SK-N-SH (cell line): ENCODE data around the gene SNX15. TPM values are rescaled to one million over a fixed set of nuclear protein-coding genes. Genes with fewer than 3 reads are reported as not detected.

Experiments
- CTCF ChIA-PET: fragments of 300-600, 350-600 bp; formaldehyde crosslinking; extraction: SDS; loops from one replicate; lab custom pipeline; 2021; lab: Yijun Ruan, JAX
- POLR2A ChIA-PET: fragments of 350-600 bp; sonication (Branson Sonifier 250); formaldehyde crosslinking; extraction: SDS; loops from one replicate; lab custom pipeline; 2020; ENCODE audit warnings: antibody characterized with exemption, inconsistent platforms; lab: Yijun Ruan, JAX
- DNase-seq: peaks from one replicate; pipeline ENCODE4 v3.0.0; 2012
- H2AFZ ChIP-seq: fragments of 200-600 bp; sonication (generic); 2 replicates; pipeline ENCODE4 v1.8.1; 2016; ENCODE audit warnings: antibody characterized with exemption, mild to moderate bottlenecking, low read depth
- H3F3A ChIP-seq: fragments of 200-600 bp; sonication (generic); replicated peaks from 2 replicates; pipeline ENCODE3; 2016; ENCODE audit warnings: antibody characterized with exemption, mild to moderate bottlenecking; ENCODE audit not compliant: insufficient read depth
- H3K27ac ChIP-seq, 2 experiments: fragments of 200-500 bp in 1 of 2; fragments of 200-600 bp in 1 of 2; sonication (Bioruptor generic) in 1 of 2; sonication (generic), shearing (Covaris generic) in 1 of 2; 2 replicates each; pipeline versions ENCODE4 v1.5.1 to v1.6.1; 2014 to 2016; ENCODE audit warnings: low read depth in 2 of 2, inconsistent platforms in 1 of 2, low read length in 1 of 2, mild to moderate bottlenecking in 1 of 2, mixed read lengths in 1 of 2
- H3K27me3 ChIP-seq: fragments of 200-600 bp; sonication (generic), shearing (Covaris generic); 2 replicates; pipeline ENCODE4 v1.6.1; 2016; ENCODE audit warnings: mixed run types; ENCODE audit not compliant: insufficient read depth
- H3K36me3 ChIP-seq, 2 experiments: fragments of 200-500 bp in 1 of 2; fragments of 200-600 bp in 1 of 2; sonication (Bioruptor generic) in 1 of 2; sonication (generic) in 1 of 2; replicated peaks in 1 of 2; 2 replicates each; pipeline versions ENCODE3 to v1.5.1; 2014 to 2016; ENCODE audit warnings: low read length in 1 of 2, mild to moderate bottlenecking in 1 of 2; ENCODE audit not compliant: insufficient read depth in 2 of 2, control insufficient read depth in 1 of 2
- H3K4me1 ChIP-seq, 2 experiments: fragments of 200-500 bp in 1 of 2; fragments of 200-600 bp in 1 of 2; sonication (Bioruptor generic) in 1 of 2; sonication (generic), shearing (Covaris generic) in 1 of 2; 2 replicates each; pipeline versions ENCODE4 v1.5.1 to v1.6.1; 2014 to 2016; ENCODE audit warnings: low read depth in 1 of 2, low read length in 1 of 2, mixed run types in 1 of 2; ENCODE audit not compliant: insufficient read depth in 2 of 2, control insufficient read depth in 1 of 2
- H3K4me2 ChIP-seq: fragments of 200-600 bp; sonication (generic), shearing (Covaris generic); 2 replicates; pipeline ENCODE4 v1.6.1; 2017; ENCODE audit warnings: mixed run types
- H3K4me3 ChIP-seq, 2 experiments: fragments of 200-500 bp in 1 of 2; fragments of 200-600 bp in 1 of 2; sonication (Bioruptor generic) in 1 of 2; sonication (generic), shearing (Covaris generic) in 1 of 2; 2 replicates each; pipeline versions ENCODE4 v1.5.1 to v1.8.1; 2014 to 2016; ENCODE audit warnings: low read depth in 2 of 2, inconsistent platforms in 1 of 2, low read length in 1 of 2, mild to moderate bottlenecking in 1 of 2, mixed read lengths in 1 of 2, moderate library complexity in 1 of 2
- H3K79me2 ChIP-seq: fragments of 200-600 bp; sonication (generic); 2 replicates; pipeline ENCODE4 v1.8.1; 2017; ENCODE audit warnings: mild to moderate bottlenecking; ENCODE audit not compliant: insufficient read depth
- H3K9ac ChIP-seq: fragments of 200-600 bp; sonication (generic); 2 replicates; pipeline ENCODE4 v1.6.1; 2017; ENCODE audit warnings: mixed run types
- H3K9me2 ChIP-seq: fragments of 200-600 bp; sonication (generic); 2 replicates; pipeline ENCODE4 v1.6.1; 2017; ENCODE audit warnings: mixed run types
- H3K9me3 ChIP-seq: fragments of 200-600 bp; sonication (generic); 2 replicates; pipeline ENCODE4 v1.6.1; 2017; ENCODE audit warnings: mixed run types, mild to moderate bottlenecking, moderate library complexity
- H4K20me1 ChIP-seq: fragments of 200-600 bp; sonication (generic); 2 replicates; pipeline ENCODE4 v1.6.1; 2017; ENCODE audit warnings: mild to moderate bottlenecking, mixed run types; ENCODE audit not compliant: insufficient read depth
- CTCF ChIP-seq: fragments of 200-600 bp; sonication (generic); IDR thresholded peaks from 2 replicates; pipeline ENCODE4 v1.6.1; 2017; ENCODE audit warnings: antibody characterized with exemption, mild to moderate bottlenecking, moderate library complexity
- ELF1 ChIP-seq: IDR thresholded peaks from 2 replicates; pipeline ENCODE4 v1.4.0; 2012
- EP300 ChIP-seq, 2 experiments: IDR thresholded peaks; 2 replicates each; pipeline versions ENCODE4 v1.4.0 to v1.6.1; 2012; ENCODE audit warnings: borderline replicate concordance in 1 of 2, low read depth in 1 of 2, low read length in 1 of 2
- EZH2phosphoT487 ChIP-seq: fragments of 200-600 bp; sonication (generic); IDR thresholded peaks from 2 replicates; pipeline ENCODE4 v1.6.1; 2017; ENCODE audit warnings: low read depth, mixed run types, mild to moderate bottlenecking, antibody characterized with exemption, moderate library complexity, borderline replicate concordance
- FOSL2 ChIP-seq: IDR thresholded peaks from 2 replicates; pipeline ENCODE4 v1.4.0; 2012; ENCODE audit warnings: low read depth, mild to moderate bottlenecking, moderate library complexity, borderline replicate concordance
- FOXJ3 ChIP-seq: sonication (generic); formaldehyde crosslinking; IDR thresholded peaks from 2 replicates; pipeline ENCODE4 v1.5.1; 2020; ENCODE audit warnings: mild to moderate bottlenecking, missing genetic modification reagents
- FOXM1 ChIP-seq: IDR thresholded peaks from 2 replicates; pipeline ENCODE4 v1.4.0; 2012; ENCODE audit warnings: low read depth, mild to moderate bottlenecking
- GABPA ChIP-seq: IDR thresholded peaks from 2 replicates; pipeline ENCODE4 v1.4.0; 2012; ENCODE audit warnings: low read depth, mild to moderate bottlenecking
- GATA2 ChIP-seq: sonication (generic); formaldehyde crosslinking; IDR thresholded peaks from 2 replicates; pipeline ENCODE4 v1.5.0; 2020; ENCODE audit warnings: mild to moderate bottlenecking, missing genetic modification reagents
- IRF3 ChIP-seq: fragments of 150-350 bp; IDR thresholded peaks from 2 replicates; pipeline ENCODE4 v1.6.1; 2016; ENCODE audit warnings: mild to moderate bottlenecking, low read depth, low read length
- JUND ChIP-seq: IDR thresholded peaks from 2 replicates; pipeline ENCODE4 v1.4.0; 2012
- MEF2A ChIP-seq: IDR thresholded peaks from 2 replicates; pipeline ENCODE4 v1.4.0; 2012; ENCODE audit warnings: low read depth, borderline replicate concordance
- NFIC ChIP-seq: IDR thresholded peaks from 2 replicates; pipeline ENCODE4 v1.4.0; 2012; ENCODE audit warnings: borderline replicate concordance
- NRF1 ChIP-seq: IDR thresholded peaks from 2 replicates; pipeline ENCODE4 v1.6.1; 2012; ENCODE audit warnings: low read depth, mild to moderate bottlenecking, low read length
- POLR2AphosphoS5 ChIP-seq: IDR thresholded peaks from 2 replicates; pipeline ENCODE4 v1.6.1; 2012; ENCODE audit warnings: low read depth, low read length
- RAD21 ChIP-seq: IDR thresholded peaks from 2 replicates; pipeline ENCODE4 v1.6.1; 2012; ENCODE audit warnings: mild to moderate bottlenecking, low read length
- RCOR1 ChIP-seq: fragments of 150-350 bp; IDR thresholded peaks from 2 replicates; pipeline ENCODE4 v1.6.1; 2017; ENCODE audit warnings: antibody characterized with exemption, low read length
- RXRA ChIP-seq: IDR thresholded peaks from 2 replicates; pipeline ENCODE4 v1.4.0; 2012; ENCODE audit warnings: low read depth, mild to moderate bottlenecking, borderline replicate concordance
- SMC3 ChIP-seq: IDR thresholded peaks from 2 replicates; pipeline ENCODE4 v1.6.1; 2012; ENCODE audit warnings: low read depth, low read length, improper control_type of control experiment
- TAF1 ChIP-seq: IDR thresholded peaks from 2 replicates; pipeline ENCODE4 v1.6.1; 2012; ENCODE audit warnings: low read depth, mild to moderate bottlenecking, low read length, moderate library complexity, borderline replicate concordance
- TCF12 ChIP-seq: IDR thresholded peaks from 2 replicates; pipeline ENCODE4 v1.4.0; 2012
- WGBS: methylation state at CpG from one replicate; pipeline ENCODE4 v1.1.6; 2017; ENCODE audit warnings: low lambda C conversion rate; 5-methylcytosine and 5-hydroxymethylcytosine counted together
- polyA plus RNA-seq, 3 experiments: library from polyadenylated mRNA; depleted of rRNA; stranded (reverse); fragments of >200 nt; gene quantifications; 2 replicates each; pipeline ENCODE4 v1.2.3, GENCODE V29; 2012
- TF ChIP-seq, protein P1 (sequence below): IDR thresholded peaks from 2 replicates; pipeline ENCODE4 v1.4.0; 2012; ENCODE audit warnings: low read depth, borderline replicate concordance
- TF ChIP-seq, protein P2 (sequence below): fragments of 150-350 bp; IDR thresholded peaks from 2 replicates; pipeline ENCODE4 v1.6.1; 2017; ENCODE audit warnings: antibody characterized with exemption, low read length, low read depth, borderline replicate concordance
- TF ChIP-seq, protein P3 (sequence below): IDR thresholded peaks from 2 replicates; pipeline ENCODE4; 2012

Gene SNX15
- polyA plus RNA-seq, 1 of the 3 experiments (the other 2 are of a cell fraction): 17.2 TPM

DNA sequence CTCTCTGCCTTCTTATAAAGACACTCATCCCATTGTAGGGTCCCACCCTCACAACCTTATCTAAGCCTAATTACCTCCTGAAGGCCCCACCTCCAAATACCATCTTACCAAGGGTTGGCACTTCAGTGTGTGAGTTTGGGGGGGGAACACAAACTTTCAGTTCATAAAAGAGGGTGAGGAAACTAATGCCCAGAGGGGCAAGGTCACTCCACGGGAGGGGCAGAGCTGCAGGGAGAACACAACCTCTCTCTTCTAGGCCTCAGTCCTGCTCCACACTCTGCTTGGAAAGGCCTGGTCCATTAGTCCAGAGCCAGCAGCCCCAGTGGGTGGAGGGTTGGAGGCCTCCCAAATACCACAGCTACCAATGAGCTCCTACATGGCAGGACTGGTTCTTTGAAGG, 27.8 kb upstream of the SNX15 start:
- Histone ChIP-seq H3F3A (no peaks in the 10 kb centered on the region), H3K4me1 (no peaks in the 10 kb centered on the region; a peak in 1 of 4 replicates), H4K20me1 (no peaks in the 10 kb centered on the region), H3K9ac (no peak overlapping the region), H3K4me3 (no peak overlapping the region), H3K36me3 (no peaks in the 10 kb centered on the region), H3K27me3 (no peaks in the 10 kb centered on the region), H3K4me2 (no peak overlapping the region), H3K79me2 (no peaks in the 10 kb centered on the region), H3K27ac (no peak overlapping the region), H3K9me2 (no peaks in the 10 kb centered on the region), H2AFZ (no peak overlapping the region), H3K9me3 (no peaks in the 10 kb centered on the region)
- TF ChIP-seq GABPA (no peak), FOXM1 (no peak), EP300 (IDR thresholded peaks at IDR 0.05; ENCODE audit: borderline replicate concordance in 1 of 2, low read depth in 1 of 2, low read length in 1 of 2) (no peak), JUND (no peak), FOSL2 (no peak), MEF2A (no peak), RXRA (no peak), RAD21 (no peak), TAF1 (no peak), NFIC (no peak), RCOR1 (no peak), ELF1 (no peak), IRF3 (no peak), EZH2phosphoT487 (no peak), TCF12 (no peak), POLR2AphosphoS5 (no peak), GATA2 (no peak), NRF1 (no peak)
- TF ChIP-seq, protein P1, sequence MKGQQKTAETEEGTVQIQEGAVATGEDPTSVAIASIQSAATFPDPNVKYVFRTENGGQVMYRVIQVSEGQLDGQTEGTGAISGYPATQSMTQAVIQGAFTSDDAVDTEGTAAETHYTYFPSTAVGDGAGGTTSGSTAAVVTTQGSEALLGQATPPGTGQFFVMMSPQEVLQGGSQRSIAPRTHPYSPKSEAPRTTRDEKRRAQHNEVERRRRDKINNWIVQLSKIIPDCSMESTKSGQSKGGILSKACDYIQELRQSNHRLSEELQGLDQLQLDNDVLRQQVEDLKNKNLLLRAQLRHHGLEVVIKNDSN: no peak
- CTCF ChIA-PET: interaction anchor here (1.2 to 2.3 kb wide), 3 partner anchors 15 to 111 kb away, joined by 3 to 12 read pairs (median 4); partner anchors contain the start of gene ARL2
- 50% methylated on average over 1 of the region's 1 CpG for WGBS
- POLR2A ChIA-PET: no interaction called here
- DNase-seq: no peak

GRCh38 chr11:65002706-65003105, 24.5 kb upstream of the SNX15 start:
- H3K4me1 ChIP-seq: peaks cover 0 to 5% of the 10 kb centered on the region in 2 experiments; a peak in 1 of 4 replicates
- no peaks in the 10 kb centered on the region for H3K27me3 ChIP-seq
- H4K20me1 ChIP-seq: no peaks in the 10 kb centered on the region
- H3K9ac ChIP-seq: no peak overlapping the region
- H3K4me3 ChIP-seq: no peak overlapping the region
- H3K27ac ChIP-seq: no peak overlapping the region
- no peak overlapping the region for H2AFZ ChIP-seq
- no peaks in the 10 kb centered on the region for H3K9me2 ChIP-seq
- no peak overlapping the region for H3K4me2 ChIP-seq
- CTCF ChIA-PET: interaction anchor here (1.1 to 3.4 kb wide), 4 partner anchors 10 to 110 kb away, joined by 3 to 26 read pairs (median 7); partner anchors contain the start of genes ARL2 and SNX15
- no peaks in the 10 kb centered on the region for H3K79me2 ChIP-seq
- H3K9me3 ChIP-seq: no peaks in the 10 kb centered on the region
- POLR2A ChIA-PET: no interaction called here
- no peak for TF ChIP-seq TCF12
- TF ChIP-seq, protein P2, sequence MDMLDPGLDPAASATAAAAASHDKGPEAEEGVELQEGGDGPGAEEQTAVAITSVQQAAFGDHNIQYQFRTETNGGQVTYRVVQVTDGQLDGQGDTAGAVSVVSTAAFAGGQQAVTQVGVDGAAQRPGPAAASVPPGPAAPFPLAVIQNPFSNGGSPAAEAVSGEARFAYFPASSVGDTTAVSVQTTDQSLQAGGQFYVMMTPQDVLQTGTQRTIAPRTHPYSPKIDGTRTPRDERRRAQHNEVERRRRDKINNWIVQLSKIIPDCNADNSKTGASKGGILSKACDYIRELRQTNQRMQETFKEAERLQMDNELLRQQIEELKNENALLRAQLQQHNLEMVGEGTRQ: no peak
- no peak for TF ChIP-seq GABPA
- no peak for TF ChIP-seq RCOR1
- no peak for TF ChIP-seq RAD21
- TF ChIP-seq, protein P3, sequence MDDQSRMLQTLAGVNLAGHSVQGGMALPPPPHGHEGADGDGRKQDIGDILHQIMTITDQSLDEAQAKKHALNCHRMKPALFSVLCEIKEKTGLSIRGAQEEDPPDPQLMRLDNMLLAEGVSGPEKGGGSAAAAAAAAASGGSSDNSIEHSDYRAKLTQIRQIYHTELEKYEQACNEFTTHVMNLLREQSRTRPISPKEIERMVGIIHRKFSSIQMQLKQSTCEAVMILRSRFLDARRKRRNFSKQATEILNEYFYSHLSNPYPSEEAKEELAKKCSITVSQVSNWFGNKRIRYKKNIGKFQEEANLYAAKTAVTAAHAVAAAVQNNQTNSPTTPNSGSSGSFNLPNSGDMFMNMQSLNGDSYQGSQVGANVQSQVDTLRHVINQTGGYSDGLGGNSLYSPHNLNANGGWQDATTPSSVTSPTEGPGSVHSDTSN: no peak
- no peak for TF ChIP-seq SMC3
- no peak for TF ChIP-seq MEF2A
- TF ChIP-seq CTCF: no peak
- no peak for TF ChIP-seq FOXJ3
- no peak for TF ChIP-seq FOSL2
- no peak for TF ChIP-seq EZH2phosphoT487
- no peak for DNase-seq
- 56% methylated on average over 5 of the region's 5 CpGs for WGBS
- H3K36me3 ChIP-seq: no peaks in the 10 kb centered on the region
- H3F3A ChIP-seq: no peaks in the 10 kb centered on the region
